ENCODE results near the gene ENG. TPM values are rescaled to one million over a fixed set of nuclear protein-coding genes. Genes with fewer than 3 reads are reported as not detected.
A peak's percentile ranks its signal among the peaks of the same experiment; 100 is the strongest.

Gene ENG
- total RNA-seq, 1 donor from 2014 or later = 322 TPM

DNA sequence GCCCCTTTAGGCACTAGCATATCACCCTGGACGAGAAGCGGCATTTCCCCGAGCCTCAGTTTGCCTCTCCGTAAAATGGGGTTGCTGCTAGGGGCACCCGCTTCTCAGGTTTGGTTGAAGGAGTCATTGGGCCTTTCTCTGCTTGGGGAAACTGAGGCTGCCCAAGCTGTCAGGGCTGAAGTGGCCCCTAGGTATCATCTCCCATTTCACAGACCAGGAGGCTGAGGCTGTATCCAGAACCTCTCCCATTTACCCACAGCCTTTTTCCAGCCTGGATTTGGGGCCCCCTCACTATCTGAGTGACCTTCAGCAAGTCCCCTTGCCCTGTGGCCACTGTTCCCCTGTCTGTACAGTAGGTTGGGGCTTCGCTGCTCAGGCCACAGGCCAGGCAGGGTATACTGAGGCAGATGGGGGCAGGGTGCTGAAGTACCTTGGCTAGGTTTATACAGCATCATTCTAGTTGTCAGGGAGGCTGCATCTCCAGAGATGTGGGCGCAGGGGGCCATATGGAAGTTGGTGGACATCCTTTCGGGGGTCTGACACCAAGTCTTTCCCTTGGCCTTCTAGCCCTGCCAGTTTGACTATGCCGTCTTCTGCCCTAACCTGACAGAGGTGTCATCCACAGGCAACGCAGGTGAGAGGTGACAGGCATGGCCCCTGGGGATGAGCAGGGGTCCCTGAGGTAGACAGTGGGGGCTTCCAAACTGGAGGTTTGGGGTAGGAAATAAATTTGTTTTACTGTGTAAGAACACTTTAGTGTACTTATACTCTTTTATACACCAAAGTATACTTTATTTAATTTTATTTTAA, 43.9 kb downstream of the ENG start:
- TF ChIP-seq, protein P1, sequence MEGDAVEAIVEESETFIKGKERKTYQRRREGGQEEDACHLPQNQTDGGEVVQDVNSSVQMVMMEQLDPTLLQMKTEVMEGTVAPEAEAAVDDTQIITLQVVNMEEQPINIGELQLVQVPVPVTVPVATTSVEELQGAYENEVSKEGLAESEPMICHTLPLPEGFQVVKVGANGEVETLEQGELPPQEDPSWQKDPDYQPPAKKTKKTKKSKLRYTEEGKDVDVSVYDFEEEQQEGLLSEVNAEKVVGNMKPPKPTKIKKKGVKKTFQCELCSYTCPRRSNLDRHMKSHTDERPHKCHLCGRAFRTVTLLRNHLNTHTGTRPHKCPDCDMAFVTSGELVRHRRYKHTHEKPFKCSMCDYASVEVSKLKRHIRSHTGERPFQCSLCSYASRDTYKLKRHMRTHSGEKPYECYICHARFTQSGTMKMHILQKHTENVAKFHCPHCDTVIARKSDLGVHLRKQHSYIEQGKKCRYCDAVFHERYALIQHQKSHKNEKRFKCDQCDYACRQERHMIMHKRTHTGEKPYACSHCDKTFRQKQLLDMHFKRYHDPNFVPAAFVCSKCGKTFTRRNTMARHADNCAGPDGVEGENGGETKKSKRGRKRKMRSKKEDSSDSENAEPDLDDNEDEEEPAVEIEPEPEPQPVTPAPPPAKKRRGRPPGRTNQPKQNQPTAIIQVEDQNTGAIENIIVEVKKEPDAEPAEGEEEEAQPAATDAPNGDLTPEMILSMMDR (IDR thresholded peaks at IDR 0.05) = no peak
- ATAC-seq = no peak
- H3K36me3 ChIP-seq = peaks cover 91% of the 10 kb centered on the region
- no peaks in the 10 kb centered on the region for H3K27me3 ChIP-seq
- no peak overlapping the region for H3K4me3 ChIP-seq
- no peaks in the 10 kb centered on the region for H3K9me3 ChIP-seq
- no peak overlapping the region for H3K27ac ChIP-seq
- intact Hi-C loops (cut with DNase I) = no loop called here
- no peaks in the 10 kb centered on the region for H3K4me1 ChIP-seq
- DNase-seq = no peak

DNA sequence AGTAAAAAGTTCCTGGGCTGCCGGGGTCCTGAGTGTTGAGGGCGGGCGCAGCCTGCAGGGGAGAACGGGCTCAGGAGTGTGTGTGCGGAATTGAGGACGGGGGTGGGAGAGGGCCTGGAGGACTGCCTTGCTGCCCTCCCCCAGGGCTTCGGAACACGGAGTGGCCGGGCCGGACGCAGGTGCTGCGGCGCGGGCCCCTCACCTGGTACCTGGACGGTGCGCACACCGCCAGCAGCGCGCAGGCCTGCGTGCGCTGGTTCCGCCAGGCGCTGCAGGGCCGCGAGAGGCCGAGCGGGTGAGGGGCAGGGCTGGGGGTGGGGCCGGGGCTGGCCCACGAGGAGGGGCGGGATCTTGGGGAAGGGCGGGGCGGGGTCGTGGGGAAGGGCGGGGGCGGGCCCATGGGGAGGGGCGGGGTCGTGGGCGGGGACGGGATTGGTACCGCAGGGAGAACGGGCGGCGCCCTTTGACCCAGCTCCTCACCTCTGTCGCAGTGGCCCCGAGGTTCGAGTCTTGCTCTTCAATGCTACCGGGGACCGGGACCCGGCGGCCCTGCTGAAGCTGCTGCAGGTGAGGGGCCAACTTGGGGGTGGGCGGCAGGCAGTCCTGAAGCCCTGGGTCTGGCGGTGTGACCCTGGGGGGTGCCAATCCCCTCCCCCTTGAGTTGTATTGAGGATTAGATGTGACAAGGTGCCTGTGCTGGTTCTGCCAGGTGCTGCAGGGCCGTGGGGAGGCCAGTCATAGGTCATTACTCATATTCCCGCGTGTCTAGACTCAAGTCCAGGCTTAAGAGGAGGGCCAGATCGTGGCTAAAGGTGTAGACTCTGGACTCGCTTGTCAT, 44.7 kb downstream of the ENG start:
- no peak overlapping the region for H3K27ac ChIP-seq
- H3K27me3 ChIP-seq = no peaks in the 10 kb centered on the region
- DNase-seq (peak; percentile 78), ATAC-seq (peak; percentile 76)
- H3K4me3 ChIP-seq = no peak overlapping the region
- TF ChIP-seq, protein P1 (IDR thresholded peaks at IDR 0.05) = no peak
- H3K9me3 ChIP-seq = no peaks in the 10 kb centered on the region
- intact Hi-C loops (cut with DNase I) = no loop called here
- H3K4me1 ChIP-seq = peaks cover 6% of the 10 kb centered on the region
- H3K36me3 ChIP-seq = peaks cover 88% of the 10 kb centered on the region

DNA sequence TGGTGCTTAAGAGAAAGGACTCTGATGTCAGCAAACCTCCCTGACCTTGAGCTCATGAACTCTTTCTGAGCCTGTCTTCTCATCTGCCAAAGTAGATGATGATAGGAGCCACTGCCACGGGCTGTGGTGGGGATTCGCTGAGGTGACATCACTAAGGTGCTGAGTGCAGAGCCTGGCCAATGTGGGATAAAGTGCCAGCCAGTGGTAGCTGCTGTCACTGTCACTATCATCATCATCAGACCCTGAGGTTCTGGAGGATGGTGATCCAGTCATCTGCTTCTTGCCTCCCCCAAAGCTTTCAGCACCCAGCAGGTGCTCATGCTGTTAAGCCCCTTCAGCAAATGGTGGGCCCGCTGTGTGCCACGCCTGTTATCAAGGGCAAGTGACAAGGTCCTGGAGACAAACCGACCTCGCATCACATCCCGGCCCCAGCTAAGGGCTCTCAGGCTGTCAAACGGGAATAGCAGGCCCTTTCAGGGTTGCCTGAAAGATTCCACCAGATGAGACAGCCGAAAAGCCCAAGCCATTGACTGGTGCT, 45.4 kb downstream of the ENG start:
- intact Hi-C loops (cut with DNase I) = no loop called here

DNA sequence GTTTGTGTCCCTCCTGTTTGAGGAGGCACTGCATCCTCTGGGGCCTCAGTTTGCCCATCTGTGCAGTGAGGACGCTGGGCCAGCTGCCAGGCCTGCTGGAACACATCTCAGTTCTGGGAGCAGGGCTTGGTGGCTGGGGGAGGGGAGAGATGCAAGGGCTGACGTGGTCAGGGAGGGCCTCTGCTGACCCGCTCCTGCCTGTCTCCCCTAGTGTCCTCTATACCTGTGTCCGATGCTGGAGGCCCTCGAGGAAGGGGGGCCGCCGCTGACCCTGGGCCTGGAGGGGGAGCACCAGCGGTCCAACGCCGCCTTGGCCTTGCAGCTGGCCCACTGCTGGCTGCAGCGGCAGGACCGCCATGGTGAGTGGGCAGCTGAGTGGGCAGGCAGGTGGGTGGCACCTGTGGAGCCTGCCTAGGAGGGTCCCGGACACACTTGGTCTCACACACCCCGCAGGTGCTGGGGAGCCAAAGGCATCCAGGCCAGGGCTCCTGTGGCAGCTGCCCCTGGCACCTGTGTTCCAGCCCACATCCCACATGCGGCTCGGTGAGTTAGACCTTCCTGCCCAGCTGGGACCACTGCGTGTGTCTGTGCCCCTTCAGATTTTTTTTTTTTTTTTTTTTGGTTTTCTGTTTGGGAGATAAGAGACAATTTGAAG, 46.0 kb downstream of the ENG start:
- peaks cover 75% of the 10 kb centered on the region for H3K36me3 ChIP-seq
- no peak for ATAC-seq
- DNase-seq = no peak

More for the DNA sequence above, 45.4 kb downstream of the ENG start:
- no peaks in the 10 kb centered on the region for H3K27me3 ChIP-seq
- no peak overlapping the region for H3K27ac ChIP-seq
- peaks cover 13% of the 10 kb centered on the region for H3K4me1 ChIP-seq
- TF ChIP-seq, protein P1 (IDR thresholded peaks at IDR 0.05) = no peak
- H3K36me3 ChIP-seq = peaks cover 81% of the 10 kb centered on the region
- no peak overlapping the region for H3K4me3 ChIP-seq
- H3K9me3 ChIP-seq = no peaks in the 10 kb centered on the region
- ATAC-seq = no peak
- no peak for DNase-seq

DNA sequence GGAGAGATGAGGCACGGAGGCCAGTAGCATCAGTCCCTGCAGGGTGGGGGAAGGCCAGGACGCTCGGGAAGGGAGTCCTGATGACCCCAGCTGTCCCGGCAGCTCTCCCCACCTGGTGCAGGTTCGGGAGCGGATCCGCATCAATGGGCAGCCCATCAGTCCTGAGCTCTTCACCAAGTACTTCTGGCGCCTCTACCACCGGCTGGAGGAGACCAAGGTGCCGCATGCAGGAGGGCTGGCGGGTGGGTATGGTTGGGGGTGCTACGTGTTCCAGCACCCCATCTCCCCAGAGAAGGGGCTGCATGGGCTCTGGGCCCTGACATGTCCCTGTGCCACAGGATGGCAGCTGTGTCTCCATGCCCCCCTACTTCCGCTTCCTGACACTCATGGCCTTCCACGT, 47.6 kb downstream of the ENG start:
- DNase-seq (no peak), ATAC-seq (no peak)
- Histone ChIP-seq H3K36me3 (peaks cover 59% of the 10 kb centered on the region), H3K27ac (no peak overlapping the region), H3K27me3 (no peaks in the 10 kb centered on the region), H3K4me1 (peaks cover 24% of the 10 kb centered on the region), H3K9me3 (no peaks in the 10 kb centered on the region), H3K4me3 (no peak overlapping the region)
- TF ChIP-seq, protein P1 (IDR thresholded peaks at IDR 0.05) = no peak
- intact Hi-C loops (cut with DNase I) = no loop called here

More for the DNA sequence above, 46.0 kb downstream of the ENG start:
- Histone ChIP-seq H3K9me3 (no peaks in the 10 kb centered on the region), H3K4me1 (peaks cover 18% of the 10 kb centered on the region), H3K4me3 (no peak overlapping the region), H3K27me3 (no peaks in the 10 kb centered on the region), H3K27ac (no peak overlapping the region)
- TF ChIP-seq, protein P1 (IDR thresholded peaks at IDR 0.05) = no peak
- intact Hi-C loops (cut with DNase I) = no loop called here

All from upper lobe of right lung (tissue), 1 donor.